ENCODE measurements around the gene LTBP1.

DNA sequence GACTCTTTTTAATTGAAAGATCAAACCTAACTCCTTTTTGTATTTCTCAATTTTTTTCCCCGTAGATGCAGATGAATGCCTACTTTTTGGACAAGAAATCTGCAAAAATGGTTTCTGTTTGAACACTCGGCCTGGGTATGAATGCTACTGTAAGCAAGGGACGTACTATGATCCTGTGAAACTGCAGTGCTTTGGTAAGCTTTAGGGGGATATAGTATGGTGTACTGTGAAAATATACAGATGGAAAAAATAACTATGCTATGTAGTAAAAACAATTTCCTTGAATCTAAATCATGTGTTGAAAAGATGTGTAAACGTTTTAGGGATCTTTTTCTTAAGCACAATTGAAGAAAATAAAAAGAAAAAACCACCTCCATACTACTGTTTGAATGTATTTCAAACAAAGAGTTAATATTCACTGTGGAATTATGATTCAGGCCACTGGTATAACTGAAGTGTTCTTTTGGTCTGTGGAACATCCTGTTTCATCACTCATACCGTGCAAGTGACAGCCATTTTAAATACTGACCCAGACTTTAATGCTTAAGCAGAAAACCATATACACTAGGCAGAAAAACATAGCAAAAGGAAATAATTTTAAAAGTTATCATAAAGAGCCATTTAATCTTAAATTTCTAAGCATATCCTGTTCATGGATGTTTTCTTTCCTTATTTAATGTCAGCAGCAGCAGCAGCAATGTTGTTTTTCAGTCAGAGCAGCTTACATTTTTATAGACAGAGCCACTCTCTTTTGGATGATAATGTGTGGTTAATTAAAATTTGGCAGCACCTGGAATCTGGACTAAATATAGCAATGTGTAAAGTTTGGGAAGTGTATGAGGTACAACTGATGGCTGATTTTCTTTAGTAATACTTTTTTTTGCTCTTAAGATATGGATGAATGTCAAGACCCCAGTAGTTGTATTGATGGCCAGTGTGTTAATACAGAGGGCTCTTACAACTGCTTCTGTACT, 416.9 kb downstream of the LTBP1 start:
- no peak for TF ChIP-seq EZH2 (IDR thresholded peaks at IDR 0.05; ENCODE audit: borderline replicate concordance, low read depth, low read length, poor library complexity, severe bottlenecking)
- TF ChIP-seq, protein P1, sequence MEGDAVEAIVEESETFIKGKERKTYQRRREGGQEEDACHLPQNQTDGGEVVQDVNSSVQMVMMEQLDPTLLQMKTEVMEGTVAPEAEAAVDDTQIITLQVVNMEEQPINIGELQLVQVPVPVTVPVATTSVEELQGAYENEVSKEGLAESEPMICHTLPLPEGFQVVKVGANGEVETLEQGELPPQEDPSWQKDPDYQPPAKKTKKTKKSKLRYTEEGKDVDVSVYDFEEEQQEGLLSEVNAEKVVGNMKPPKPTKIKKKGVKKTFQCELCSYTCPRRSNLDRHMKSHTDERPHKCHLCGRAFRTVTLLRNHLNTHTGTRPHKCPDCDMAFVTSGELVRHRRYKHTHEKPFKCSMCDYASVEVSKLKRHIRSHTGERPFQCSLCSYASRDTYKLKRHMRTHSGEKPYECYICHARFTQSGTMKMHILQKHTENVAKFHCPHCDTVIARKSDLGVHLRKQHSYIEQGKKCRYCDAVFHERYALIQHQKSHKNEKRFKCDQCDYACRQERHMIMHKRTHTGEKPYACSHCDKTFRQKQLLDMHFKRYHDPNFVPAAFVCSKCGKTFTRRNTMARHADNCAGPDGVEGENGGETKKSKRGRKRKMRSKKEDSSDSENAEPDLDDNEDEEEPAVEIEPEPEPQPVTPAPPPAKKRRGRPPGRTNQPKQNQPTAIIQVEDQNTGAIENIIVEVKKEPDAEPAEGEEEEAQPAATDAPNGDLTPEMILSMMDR (conservative IDR thresholded peaks at IDR 0.05; ENCODE audit: low read depth, low read length), result no peak
